H1 (cell line): ENCODE data around the gene NOC4L. TPM values are rescaled to one million over a fixed set of nuclear protein-coding genes. Genes with fewer than 3 reads are reported as not detected.

ENCODE experiments used
- EZH2 ChIP-seq: fragments of 200-600 bp; sonication (generic); IDR thresholded peaks from 2 replicates; pipeline ENCODE4 v1.7.1; 2012; ENCODE audit warnings: low read depth, mild to moderate bottlenecking, moderate library complexity, low read length, inconsistent platforms; ENCODE audit not compliant: severe bottlenecking
- JUND ChIP-seq: IDR thresholded peaks from 2 replicates; pipeline ENCODE4 v1.6.1; 2011; ENCODE audit warnings: mild to moderate bottlenecking, improper control_type of control experiment, low read length
- SP4 ChIP-seq: IDR thresholded peaks from 2 replicates; pipeline ENCODE4 v1.6.1; 2012; ENCODE audit warnings: low read length, inconsistent platforms
- TBP ChIP-seq: IDR thresholded peaks from 2 replicates; pipeline ENCODE4 v1.6.1; 2011; ENCODE audit warnings: low read depth, low read length, improper control_type of control experiment
- ZNF274 ChIP-seq: IDR thresholded peaks from 2 replicates; pipeline ENCODE4 v1.7.0; 2012; ENCODE audit warnings: low read length, borderline replicate concordance; ENCODE audit errors: extremely low read depth
- polyA plus RNA-seq, 7 experiments: library from polyadenylated mRNA; depleted of rRNA in 3 of 7; stranded (reverse) in 5 of 7; unstranded in 2 of 7; fragments of >200 nt in 5 of 7; fragments of 200-250 nt in 2 of 7; gene quantifications; 1 replicate in 5 of 7; 2 replicates in 1 of 7; 4 replicates in 1 of 7; pipeline versions ENCODE4 v1.2.1 to v1.2.3, GENCODE V29; 2011 to 2013; ENCODE audit warnings: missing spikeins in 2 of 7, mixed read lengths in 2 of 7
- total RNA-seq: library from RNA; stranded (reverse); fragmentation: NEBNext Ultra II Directional; extraction: Animal tissue kit (Norgen Biotek cat#: 25700); gene quantifications from 2 replicates; pipeline ENCODE4 v1.2.1, GENCODE V29; 2021
- TF ChIP-seq, protein P1 (sequence below): IDR thresholded peaks from 2 replicates; pipeline ENCODE4 v1.6.1; 2012; ENCODE audit warnings: low read length, inconsistent platforms

The NOC4L gene
- total and polyA plus RNA-seq, 2 of the 8 experiments (the other 6 are each of a cell fraction or from before 2014, with no cell fraction given) = 26.8 to 40.3 TPM

DNA sequence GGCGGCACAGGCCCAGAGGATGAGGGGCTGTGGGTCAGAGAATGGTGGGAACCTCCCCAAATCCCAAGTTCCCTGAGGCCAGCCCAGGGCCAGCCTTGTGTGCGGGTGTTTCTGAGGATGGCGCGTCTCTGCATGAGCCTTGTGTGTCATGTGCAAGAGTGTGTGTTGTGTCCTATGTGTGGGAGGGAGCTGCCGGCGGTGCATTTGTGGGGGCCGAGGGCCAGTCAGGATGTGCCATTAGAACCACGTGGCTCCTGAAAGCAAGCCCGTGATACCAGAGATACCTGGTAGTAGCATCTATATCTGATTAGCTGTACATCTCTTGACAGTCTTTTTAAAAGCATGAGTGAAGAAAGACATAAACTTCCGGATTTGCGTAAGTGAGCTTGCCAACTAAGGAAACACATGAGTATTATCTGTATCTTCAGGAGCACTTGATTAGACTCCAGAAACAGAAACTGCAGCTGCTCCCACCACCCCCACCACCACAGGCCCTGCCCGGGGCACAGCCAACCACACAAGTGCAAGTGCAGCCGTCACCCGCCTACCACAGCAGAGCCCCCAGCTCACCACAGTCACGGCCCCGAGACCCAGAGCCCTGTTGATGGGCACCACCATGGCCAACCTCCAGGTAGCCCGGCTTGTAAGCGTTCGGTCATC, 19.4 kb upstream of the NOC4L start (continued):
- TF ChIP-seq EZH2 (no peak), ZNF274 (no peak), TBP (no peak), JUND (no peak), SP4 (no peak)
- TF ChIP-seq, protein P1, sequence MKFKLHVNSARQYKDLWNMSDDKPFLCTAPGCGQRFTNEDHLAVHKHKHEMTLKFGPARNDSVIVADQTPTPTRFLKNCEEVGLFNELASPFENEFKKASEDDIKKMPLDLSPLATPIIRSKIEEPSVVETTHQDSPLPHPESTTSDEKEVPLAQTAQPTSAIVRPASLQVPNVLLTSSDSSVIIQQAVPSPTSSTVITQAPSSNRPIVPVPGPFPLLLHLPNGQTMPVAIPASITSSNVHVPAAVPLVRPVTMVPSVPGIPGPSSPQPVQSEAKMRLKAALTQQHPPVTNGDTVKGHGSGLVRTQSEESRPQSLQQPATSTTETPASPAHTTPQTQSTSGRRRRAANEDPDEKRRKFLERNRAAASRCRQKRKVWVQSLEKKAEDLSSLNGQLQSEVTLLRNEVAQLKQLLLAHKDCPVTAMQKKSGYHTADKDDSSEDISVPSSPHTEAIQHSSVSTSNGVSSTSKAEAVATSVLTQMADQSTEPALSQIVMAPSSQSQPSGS = no peak
